Effector memory CD8-positive, alpha-beta T cell (primary cell): ENCODE results near the gene ZCCHC7.
"Not testable (repeated sequence)": the region's sequence is repeated elsewhere in the genome, so short reads cannot be mapped to it uniquely, and the experiment has no call there.

Experiments used
- ATAC-seq: fragments of 150-1000 bp; cut with Tn5 transposase; replicated peaks from 2 replicates; pipeline ENCODE4 v1.10.0; 2021; ENCODE audit warnings: mild to moderate bottlenecking, moderate library complexity
- DNase-seq, 3 experiments: peaks; one replicate each; pipeline ENCODE4 v3.0.0; 2021
- H3K27ac Mint-ChIP-seq, 2 donors: one replicate each; pipeline ENCODE4 v1.8.0; 2022; ENCODE audit warnings: mild to moderate bottlenecking in 2 of 2, mixed read lengths in 2 of 2, moderate library complexity in 2 of 2
- H3K27me3 Mint-ChIP-seq, 2 donors: one replicate each; pipeline ENCODE4 v1.8.0; 2022; ENCODE audit warnings: mixed read lengths in 2 of 2
- H3K36me3 Mint-ChIP-seq: one replicate; pipeline ENCODE4 v1.8.0; 2022; ENCODE audit warnings: mild to moderate bottlenecking, moderate library complexity, mixed read lengths; ENCODE audit not compliant: insufficient read depth
- H3K4me1 Mint-ChIP-seq, 2 donors: one replicate each; pipeline ENCODE4 v1.8.0; 2022; ENCODE audit warnings: low read depth in 2 of 2, mixed read lengths in 2 of 2
- H3K4me3 Mint-ChIP-seq, 2 donors: one replicate each; pipeline ENCODE4 v1.8.0; 2022; ENCODE audit warnings: mild to moderate bottlenecking in 2 of 2, mixed read lengths in 2 of 2, moderate library complexity in 2 of 2
- H3K9me3 Mint-ChIP-seq, 2 donors: one replicate each; pipeline ENCODE4 v1.8.0; 2022; ENCODE audit warnings: mixed read lengths in 2 of 2

ZCCHC7 gene

GRCh38 chr9:37192803-37193202, 72.4 kb downstream of the ZCCHC7 start:
- Mint-ChIP-seq H3K27me3 (no peaks in the 10 kb centered on the region), H3K9me3 (no peaks in the 10 kb centered on the region), H3K27ac (no peak overlapping the region), H3K36me3 (peaks cover 9% of the 10 kb centered on the region), H3K4me1 (peaks cover 5 to 25% of the 10 kb centered on the region in 2 donors), H3K4me3 (no peak overlapping the region)
- no peak for ATAC-seq
- DNase-seq: no peak

- Mint-ChIP-seq H3K4me1 (peaks cover 19 to 43% of the 10 kb centered on the region in 2 donors), H3K36me3 (no peaks in the 10 kb centered on the region), H3K27ac (peak overlapping the region in 1 of 2 donors; percentile 64), H3K9me3 (no peaks in the 10 kb centered on the region), H3K4me3 (no peak overlapping the region), H3K27me3 (no peaks in the 10 kb centered on the region)
- ATAC-seq: peak; percentile 17
- DNase-seq: no peak
Measured at GRCh38 chr9:37197158-37198038, 77.0 kb downstream of the ZCCHC7 start.

GRCh38 chr9:37198039-37198729, 77.8 kb downstream of the ZCCHC7 start:
- H3K4me3 Mint-ChIP-seq: no peak overlapping the region

GRCh38 chr9:37198831-37199230, 78.5 kb downstream of the ZCCHC7 start:
- H3K36me3 Mint-ChIP-seq: no peaks in the 10 kb centered on the region
- H3K4me3 Mint-ChIP-seq: no peak overlapping the region
- peaks cover 19 to 43% of the 10 kb centered on the region in 2 donors for H3K4me1 Mint-ChIP-seq
- DNase-seq: no peak
- peak overlapping the region in 1 of 2 donors; percentile 64 for H3K27ac Mint-ChIP-seq
- ATAC-seq: no peak
- H3K27me3 Mint-ChIP-seq: no peaks in the 10 kb centered on the region
- H3K9me3 Mint-ChIP-seq: peaks cover 0 to 2% of the 10 kb centered on the region in 2 donors

More at GRCh38 chr9:37198039-37198729, 77.8 kb downstream of the ZCCHC7 start:
- ATAC-seq (no peak), DNase-seq (no peak)
- Mint-ChIP-seq H3K27ac (peak overlapping the region in 1 of 2 donors; percentile 64), H3K36me3 (no peaks in the 10 kb centered on the region), H3K4me1 (peaks cover 19 to 43% of the 10 kb centered on the region in 2 donors), H3K27me3 (no peaks in the 10 kb centered on the region), H3K9me3 (no peaks in the 10 kb centered on the region)

- DNase-seq (no peak), ATAC-seq (no peak)
- peaks cover 0 to 2% of the 10 kb centered on the region in 2 donors for H3K9me3 Mint-ChIP-seq
- no peaks in the 10 kb centered on the region for H3K27me3 Mint-ChIP-seq
- peaks cover 19 to 39% of the 10 kb centered on the region in 2 donors for H3K4me1 Mint-ChIP-seq
- H3K36me3 Mint-ChIP-seq: no peaks in the 10 kb centered on the region
- peak overlapping the region in 1 of 2 donors; percentile 47 for H3K27ac Mint-ChIP-seq
- H3K4me3 Mint-ChIP-seq: no peak overlapping the region
Measured at GRCh38 chr9:37200433-37201005, 80.1 kb downstream of the ZCCHC7 start.

- Mint-ChIP-seq H3K4me3 (no peak overlapping the region), H3K9me3 (peaks cover 0 to 2% of the 10 kb centered on the region in 2 donors), H3K27ac (no peak overlapping the region), H3K36me3 (no peaks in the 10 kb centered on the region), H3K27me3 (no peaks in the 10 kb centered on the region), H3K4me1 (peaks cover 19 to 40% of the 10 kb centered on the region in 2 donors)
- ATAC-seq (no peak), DNase-seq (no peak)
Measured at GRCh38 chr9:37201581-37201980, 81.2 kb downstream of the ZCCHC7 start.

- Mint-ChIP-seq H3K4me3 (no peak overlapping the region), H3K27me3 (no peaks in the 10 kb centered on the region), H3K9me3 (peaks cover 0 to 2% of the 10 kb centered on the region in 2 donors), H3K36me3 (no peaks in the 10 kb centered on the region), H3K27ac (no peak overlapping the region), H3K4me1 (peaks cover 22 to 40% of the 10 kb centered on the region in 2 donors)
- no peak for DNase-seq
- no peak for ATAC-seq
Measured at GRCh38 chr9:37202091-37202490, 81.7 kb downstream of the ZCCHC7 start.

GRCh38 chr9:37203456-37203855, 83.1 kb downstream of the ZCCHC7 start:
- not testable (repeated sequence) for H3K9me3 Mint-ChIP-seq, H3K4me3 Mint-ChIP-seq, DNase-seq, H3K36me3 Mint-ChIP-seq, H3K27me3 Mint-ChIP-seq, H3K27ac Mint-ChIP-seq, ATAC-seq
- peaks cover 22 to 29% of the 10 kb centered on the region in 2 donors for H3K4me1 Mint-ChIP-seq

- no peaks in the 10 kb centered on the region for H3K36me3 Mint-ChIP-seq
- H3K4me1 Mint-ChIP-seq: peaks cover 19 to 29% of the 10 kb centered on the region in 2 donors
- no peak overlapping the region for H3K4me3 Mint-ChIP-seq
- H3K27ac Mint-ChIP-seq: peak overlapping the region in 1 of 2 donors; percentile 57
- DNase-seq (no peak), ATAC-seq (no peak)
- peaks cover 0 to 2% of the 10 kb centered on the region in 2 donors for H3K9me3 Mint-ChIP-seq
- H3K27me3 Mint-ChIP-seq: no peaks in the 10 kb centered on the region
Measured at GRCh38 chr9:37206121-37206620, 85.8 kb downstream of the ZCCHC7 start.

GRCh38 chr9:37209431-37210386, 89.3 kb downstream of the ZCCHC7 start:
- Mint-ChIP-seq H3K27ac (no peak overlapping the region), H3K4me3 (no peak overlapping the region), H3K36me3 (peaks cover 4% of the 10 kb centered on the region), H3K4me1 (peaks cover 22 to 33% of the 10 kb centered on the region in 2 donors), H3K27me3 (no peaks in the 10 kb centered on the region), H3K9me3 (no peaks in the 10 kb centered on the region)
- no peak for ATAC-seq
- DNase-seq: no peak

GRCh38 chr9:37210737-37211523, 90.6 kb downstream of the ZCCHC7 start:
- Mint-ChIP-seq H3K4me3 (no peak overlapping the region), H3K9me3 (no peaks in the 10 kb centered on the region), H3K27ac (peak overlapping the region in 1 of 2 donors; percentile 6), H3K27me3 (no peaks in the 10 kb centered on the region), H3K36me3 (peaks cover 4% of the 10 kb centered on the region), H3K4me1 (peaks cover 22 to 33% of the 10 kb centered on the region in 2 donors)
- ATAC-seq (no peak), DNase-seq (no peak)

GRCh38 chr9:37212435-37212834, 92.1 kb downstream of the ZCCHC7 start:
- no peaks in the 10 kb centered on the region for H3K9me3 Mint-ChIP-seq
- ATAC-seq (no peak), DNase-seq (no peak)
- H3K4me3 Mint-ChIP-seq: no peak overlapping the region
- peak overlapping the region in 1 of 2 donors; percentile 7 for H3K27ac Mint-ChIP-seq
- peaks cover 19 to 29% of the 10 kb centered on the region in 2 donors for H3K4me1 Mint-ChIP-seq
- peaks cover 4% of the 10 kb centered on the region for H3K36me3 Mint-ChIP-seq
- no peaks in the 10 kb centered on the region for H3K27me3 Mint-ChIP-seq
